Fibroblast of the aortic adventitia (primary cell): ENCODE measurements around the gene ANKRD18A. TPM values are rescaled to one million over a fixed set of nuclear protein-coding genes. Genes with fewer than 3 reads are reported as not detected.

Experiments
- DNase-seq: peaks from one replicate; pipeline ENCODE4 v3.0.0-alpha.2; 2010; ENCODE audit warnings: low read depth
- H3K4me3 ChIP-seq: 2 replicates; pipeline ENCODE4 v1.5.1; 2011; ENCODE audit warnings: low read depth, mild to moderate bottlenecking, control low read depth, low read length, moderate library complexity
- small RNA-seq: library from RNA; depleted of rRNA; stranded (forward); fragments of <200 nt; gene quantifications from one replicate; pipeline ENCODE3, GENCODE V24; 2012
- total RNA-seq: library from RNA; depleted of rRNA; stranded (reverse); fragments of >200 nt; gene quantifications from 2 replicates; pipeline ENCODE4 v1.2.3, GENCODE V29; 2012; ENCODE audit warnings: low replicate concordance
- TF ChIP-seq, protein P1 (sequence below): IDR thresholded peaks from 2 replicates; pipeline ENCODE4 v1.5.1; 2011; ENCODE audit warnings: mild to moderate bottlenecking, low read length, control low read depth, inconsistent platforms; ENCODE audit not compliant: insufficient read depth

ANKRD18A gene
- total RNA-seq, 1 donor = 0.09 TPM

DNA sequence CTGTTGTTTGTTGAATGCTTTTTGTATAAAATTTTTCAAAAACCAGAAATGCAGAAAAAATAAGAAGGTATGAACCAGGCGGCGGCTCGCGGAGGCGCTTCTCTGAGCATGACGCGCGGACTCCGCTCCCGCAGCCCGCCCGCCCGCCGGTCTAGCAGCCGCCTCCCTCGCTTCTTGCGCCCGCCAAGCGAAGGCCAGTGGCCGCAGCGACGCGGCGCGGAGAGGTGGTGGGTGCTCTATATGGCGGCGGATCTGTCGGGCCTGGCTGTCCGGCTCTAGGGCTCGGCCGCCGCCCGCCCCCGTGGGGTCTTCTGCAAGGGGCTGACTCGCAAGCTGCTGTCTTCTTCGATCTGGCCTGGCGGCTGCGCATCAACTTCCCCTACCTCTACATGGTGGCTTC is 93.8 kb downstream of the ANKRD18A start:
- no peak for DNase-seq
- TF ChIP-seq, protein P1, sequence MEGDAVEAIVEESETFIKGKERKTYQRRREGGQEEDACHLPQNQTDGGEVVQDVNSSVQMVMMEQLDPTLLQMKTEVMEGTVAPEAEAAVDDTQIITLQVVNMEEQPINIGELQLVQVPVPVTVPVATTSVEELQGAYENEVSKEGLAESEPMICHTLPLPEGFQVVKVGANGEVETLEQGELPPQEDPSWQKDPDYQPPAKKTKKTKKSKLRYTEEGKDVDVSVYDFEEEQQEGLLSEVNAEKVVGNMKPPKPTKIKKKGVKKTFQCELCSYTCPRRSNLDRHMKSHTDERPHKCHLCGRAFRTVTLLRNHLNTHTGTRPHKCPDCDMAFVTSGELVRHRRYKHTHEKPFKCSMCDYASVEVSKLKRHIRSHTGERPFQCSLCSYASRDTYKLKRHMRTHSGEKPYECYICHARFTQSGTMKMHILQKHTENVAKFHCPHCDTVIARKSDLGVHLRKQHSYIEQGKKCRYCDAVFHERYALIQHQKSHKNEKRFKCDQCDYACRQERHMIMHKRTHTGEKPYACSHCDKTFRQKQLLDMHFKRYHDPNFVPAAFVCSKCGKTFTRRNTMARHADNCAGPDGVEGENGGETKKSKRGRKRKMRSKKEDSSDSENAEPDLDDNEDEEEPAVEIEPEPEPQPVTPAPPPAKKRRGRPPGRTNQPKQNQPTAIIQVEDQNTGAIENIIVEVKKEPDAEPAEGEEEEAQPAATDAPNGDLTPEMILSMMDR = no peak

DNA sequence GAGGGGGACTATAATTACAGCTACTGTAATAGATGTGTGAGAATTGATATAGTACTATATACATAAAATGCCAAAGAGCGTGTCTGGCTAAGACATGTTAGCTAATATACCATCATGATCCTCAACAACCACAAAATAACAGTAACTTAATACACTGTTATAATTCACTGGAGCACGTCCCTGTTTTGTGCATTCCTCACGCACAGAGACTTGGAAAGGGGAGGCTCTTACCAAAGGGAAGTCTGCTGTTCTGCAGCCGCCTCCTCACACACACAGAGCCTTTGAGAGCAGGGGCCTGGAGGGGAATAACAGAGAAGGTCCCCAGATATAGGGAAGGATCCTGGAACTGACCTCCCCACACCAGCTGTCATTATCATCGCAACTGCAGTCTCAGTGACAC is 97.3 kb downstream of the ANKRD18A start:
- TF ChIP-seq, protein P1 = no peak
- no peak overlapping the region for H3K4me3 ChIP-seq
- no peak for DNase-seq

More for the DNA sequence above, 93.8 kb downstream of the ANKRD18A start:
- H3K4me3 ChIP-seq = no peak overlapping the region

DNA sequence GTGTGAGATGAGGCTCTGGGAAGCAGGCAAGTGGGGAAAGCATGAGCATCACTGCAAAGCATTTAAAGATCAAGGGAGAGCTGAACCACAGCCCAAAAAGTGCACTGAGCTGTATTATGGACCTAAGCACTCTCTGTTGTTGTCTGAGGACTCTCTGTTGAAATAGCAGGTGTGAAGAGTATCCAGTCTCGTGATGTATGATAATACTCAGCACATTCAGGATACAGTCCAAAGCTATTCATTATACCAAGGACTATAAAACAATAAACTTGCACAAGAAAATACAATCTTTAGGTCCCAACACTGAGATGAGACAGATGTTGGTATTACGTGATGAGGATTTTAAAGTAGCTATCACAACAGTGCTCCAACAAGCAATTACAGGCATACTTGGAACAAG is 98.6 kb downstream of the ANKRD18A start:
- TF ChIP-seq, protein P1 = no peak

More for the DNA sequence above, 98.6 kb downstream of the ANKRD18A start:
- no peak overlapping the region for H3K4me3 ChIP-seq
- no peak for DNase-seq

Small RNA genes lying within 50 kb of the gene (small RNA-seq; reads per million reads assigned to genes)
- gene AL390726.1 (not detected), gene AL390726.2 (not detected), gene AL390726.3 (not detected), gene AL390726.4 (not detected), gene AL390726.5 (not detected)

Other genes with a start within 250 kb of the ANKRD18A start
- 10.4 and 14.3 TPM in 2 replicates for gene ALDH1B1, start 227.9 kb downstream of the ANKRD18A start, total RNA-seq
- not detected in 2 replicates for gene IGFBPL1, start 196.1 kb downstream of the ANKRD18A start, total RNA-seq
- gene FAM240B, start 99.5 kb upstream of the ANKRD18A start, total RNA-seq = not detected in 2 replicates